HAP-1 (cell line): ENCODE measurements around the gene N4BP2.

Experiments used
- DNase-seq, 2 experiments: peaks; one replicate each; pipeline ENCODE4 v3.0.0-alpha.2; 2016 to 2020; ENCODE audit warnings: low spot score in 2 of 2
- H3K27me3 ChIP-seq: fragments of 250-450 bp; sonication (Bioruptor Pico); 2 replicates; pipeline ENCODE4 v1.5.1; 2020; ENCODE audit warnings: low read depth, mild to moderate bottlenecking, moderate library complexity
- H3K36me3 ChIP-seq: fragments of 250-450 bp; sonication (Bioruptor Pico); replicated peaks from 2 replicates; pipeline ENCODE4 v1.5.1; 2020; ENCODE audit warnings: mild to moderate bottlenecking
- H3K4me1 ChIP-seq: fragments of 250-450 bp; sonication (Bioruptor Pico); 2 replicates; pipeline ENCODE4 v1.5.1; 2020; ENCODE audit warnings: mild to moderate bottlenecking
- H3K4me3 ChIP-seq: fragments of 250-450 bp; sonication (Bioruptor Pico); 2 replicates; pipeline ENCODE4 v1.5.1; 2020; ENCODE audit warnings: mild to moderate bottlenecking, moderate library complexity
- H3K9me3 ChIP-seq: fragments of 250-450 bp; sonication (Bioruptor Pico); 2 replicates; pipeline ENCODE4 v1.5.1; 2020; ENCODE audit warnings: mild to moderate bottlenecking, moderate library complexity
- in situ Hi-C: fragments of 300-500 bp; cut with MboI; formaldehyde crosslinking; loops from 3 replicates; pipeline ENCODE4 v1.14.3; 2020; ENCODE audit warnings: low sequenced_read_pairs, inconsistent platforms, mixed read lengths

N4BP2 gene

GRCh38 chr4:40201898-40202297 is 145.2 kb downstream of the N4BP2 start:
- Histone ChIP-seq H3K4me1 (peaks cover 40% of the 10 kb centered on the region), H3K36me3 (peaks cover 11% of the 10 kb centered on the region), H3K4me3 (no peak overlapping the region), H3K9me3 (no peaks in the 10 kb centered on the region), H3K27me3 (no peaks in the 10 kb centered on the region)
- in situ Hi-C loops = no loop called here
- no peak for DNase-seq

- H3K36me3 ChIP-seq = peaks cover 11% of the 10 kb centered on the region
- no peaks in the 10 kb centered on the region for H3K27me3 ChIP-seq
- H3K9me3 ChIP-seq = no peaks in the 10 kb centered on the region
- H3K4me1 ChIP-seq = peaks cover 34% of the 10 kb centered on the region
- DNase-seq = no peak
- in situ Hi-C loops = no loop called here
- H3K4me3 ChIP-seq = no peak overlapping the region
These were observed 145.8 kb downstream of the N4BP2 start for GRCh38 chr4:40202474-40202873.

GRCh38 chr4:40204507-40205258 is 148.0 kb downstream of the N4BP2 start:
- H3K36me3 ChIP-seq = no peaks in the 10 kb centered on the region
- H3K4me3 ChIP-seq = no peak overlapping the region
- DNase-seq = no peak
- H3K27me3 ChIP-seq = no peaks in the 10 kb centered on the region
- in situ Hi-C loops = no loop called here
- H3K9me3 ChIP-seq = no peaks in the 10 kb centered on the region
- H3K4me1 ChIP-seq = peaks cover 17% of the 10 kb centered on the region

GRCh38 chr4:40205259-40206198 is 148.9 kb downstream of the N4BP2 start:
- Histone ChIP-seq H3K36me3 (no peaks in the 10 kb centered on the region), H3K4me1 (peaks cover 8% of the 10 kb centered on the region), H3K4me3 (no peak overlapping the region), H3K9me3 (no peaks in the 10 kb centered on the region), H3K27me3 (no peaks in the 10 kb centered on the region)
- in situ Hi-C loops = no loop called here
- DNase-seq = no peak

DNA sequence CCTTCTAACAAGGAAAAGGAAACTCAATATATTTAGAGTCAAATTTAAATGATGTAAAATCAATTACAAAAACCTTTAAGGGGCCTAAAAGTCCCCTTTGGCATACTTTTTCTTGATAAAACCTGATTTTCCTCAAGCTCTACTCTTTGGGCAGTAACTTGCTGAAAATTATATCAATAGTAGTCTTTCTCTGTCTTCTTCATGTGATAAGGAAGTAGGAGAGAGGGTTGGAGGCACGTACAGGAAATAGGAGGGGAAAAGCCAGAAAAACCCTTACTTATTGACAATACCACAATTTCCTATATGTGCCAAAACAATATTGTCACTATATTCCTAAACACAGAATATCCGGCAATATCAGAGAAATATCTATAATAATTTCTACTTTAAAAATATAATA is 149.8 kb downstream of the N4BP2 start:
- DNase-seq = no peak
- Histone ChIP-seq H3K36me3 (no peaks in the 10 kb centered on the region), H3K4me3 (no peak overlapping the region), H3K4me1 (peaks cover 4% of the 10 kb centered on the region), H3K9me3 (no peaks in the 10 kb centered on the region), H3K27me3 (no peaks in the 10 kb centered on the region)
- in situ Hi-C loops = no loop called here
